Astrocyte (in vitro differentiated cells and primary cell): ENCODE measurements around the gene NCMAP. TPM values are rescaled to one million over a fixed set of nuclear protein-coding genes. Genes with fewer than 3 reads are reported as not detected.

Experiments
- DNase-seq: peaks from one replicate; pipeline ENCODE4 v3.0.0-alpha.2; 2010; ENCODE audit warnings: low read depth
- FAIRE-seq: peaks from 2 replicates; lab custom pipeline; 2011; peaks lifted over from hg19 to GRCh38; lab: Jason Lieb, UNC
- H2AFZ ChIP-seq: 2 replicates; pipeline ENCODE4 v1.6.0; 2012; ENCODE audit warnings: low read depth, low read length, inconsistent platforms
- H3K27ac ChIP-seq: 2 replicates; pipeline ENCODE4 v1.5.1; 2011; ENCODE audit warnings: low read depth, low read length, inconsistent platforms
- H3K27me3 ChIP-seq: 2 replicates; pipeline ENCODE4 v1.6.0; 2011; ENCODE audit warnings: low read length, inconsistent platforms; ENCODE audit not compliant: insufficient read depth
- H3K36me3 ChIP-seq: 2 replicates; pipeline ENCODE4 v1.5.1; 2011; ENCODE audit warnings: low read length, inconsistent platforms; ENCODE audit not compliant: insufficient read depth
- H3K4me1 ChIP-seq: 2 replicates; pipeline ENCODE4 v1.5.1; 2011; ENCODE audit warnings: low read length, inconsistent platforms; ENCODE audit not compliant: insufficient read depth
- H3K4me2 ChIP-seq: 2 replicates; pipeline ENCODE4 v1.6.0; 2012; ENCODE audit warnings: low read length, inconsistent platforms
- H3K4me3 ChIP-seq: 2 replicates; pipeline ENCODE4 v1.5.1; 2011; ENCODE audit warnings: low read depth, mild to moderate bottlenecking, low read length, inconsistent platforms; ENCODE audit not compliant: insufficient read depth
- H3K79me2 ChIP-seq: 2 replicates; pipeline ENCODE4 v1.6.0; 2012; ENCODE audit warnings: mild to moderate bottlenecking, low read length, inconsistent platforms; ENCODE audit not compliant: insufficient read depth
- H3K9ac ChIP-seq: 2 replicates; pipeline ENCODE4 v1.6.0; 2012; ENCODE audit warnings: mild to moderate bottlenecking, low read length, inconsistent platforms
- H3K9me3 ChIP-seq: 2 replicates; pipeline ENCODE4 v1.5.1; 2012; ENCODE audit warnings: low read depth, mild to moderate bottlenecking, low read length, inconsistent platforms; ENCODE audit not compliant: insufficient read depth
- H4K20me1 ChIP-seq: 2 replicates; pipeline ENCODE4 v1.6.0; 2012; ENCODE audit warnings: low read length, inconsistent platforms; ENCODE audit not compliant: insufficient read depth
- H3K27ac Mint-ChIP-seq: one replicate; pipeline ENCODE4 v1.8.0; 2021; ENCODE audit warnings: mild to moderate bottlenecking, mixed read lengths; ENCODE audit not compliant: unreplicated experiment
- H3K27me3 Mint-ChIP-seq: one replicate; pipeline ENCODE4 v1.8.0; 2021; ENCODE audit warnings: low read depth, mixed read lengths; ENCODE audit not compliant: unreplicated experiment
- H3K36me3 Mint-ChIP-seq: one replicate; pipeline ENCODE4 v1.8.0; 2021; ENCODE audit warnings: low read depth, mixed read lengths; ENCODE audit not compliant: unreplicated experiment
- H3K4me1 Mint-ChIP-seq: one replicate; pipeline ENCODE4 v1.8.0; 2021; ENCODE audit warnings: low read depth, mixed read lengths; ENCODE audit not compliant: unreplicated experiment
- H3K4me3 Mint-ChIP-seq: one replicate; pipeline ENCODE4 v1.8.0; 2021; ENCODE audit warnings: mild to moderate bottlenecking, moderate library complexity, mixed read lengths; ENCODE audit not compliant: unreplicated experiment
- H3K9me3 Mint-ChIP-seq: one replicate; pipeline ENCODE4 v1.8.0; 2021; ENCODE audit warnings: mild to moderate bottlenecking, mixed read lengths; ENCODE audit not compliant: unreplicated experiment
- CTCF ChIP-seq: IDR thresholded peaks from 2 replicates; pipeline ENCODE4 v1.5.1; 2011; ENCODE audit warnings: low read depth, mild to moderate bottlenecking, inconsistent platforms, low read length, moderate library complexity; ENCODE audit not compliant: insufficient read depth
- EZH2 ChIP-seq: IDR thresholded peaks from 2 replicates; pipeline ENCODE4 v1.6.1; 2012; ENCODE audit warnings: mild to moderate bottlenecking, low read length, inconsistent platforms; ENCODE audit not compliant: insufficient read depth
- total RNA-seq: library from RNA; stranded (reverse); gene quantifications from 2 replicates; pipeline ENCODE4 v1.2.1, GENCODE V29; 2021

The NCMAP gene
- total RNA-seq, 1 donor from 2014 or later: not detected

- TF ChIP-seq EZH2: no peak
- no peak for TF ChIP-seq CTCF
- Mint-ChIP-seq H3K4me3 (no peak overlapping the region), H3K27me3 (peaks cover 3% of the 10 kb centered on the region), H3K36me3 (no peaks in the 10 kb centered on the region), H3K9me3 (no peaks in the 10 kb centered on the region), H3K4me1 (peaks cover 18% of the 10 kb centered on the region), H3K27ac (no peak overlapping the region)
- peaks cover 20% of the 10 kb centered on the region for H4K20me1 ChIP-seq
- peaks cover 1% of the 10 kb centered on the region for H3K36me3 ChIP-seq
- H3K4me3 ChIP-seq: no peak overlapping the region
- DNase-seq (no peak), FAIRE-seq (no peak)
- peaks cover 27% of the 10 kb centered on the region for H3K79me2 ChIP-seq
- no peak overlapping the region for H3K9ac ChIP-seq
- H3K9me3 ChIP-seq: no peaks in the 10 kb centered on the region
- no peak overlapping the region for H3K27ac ChIP-seq
- no peak overlapping the region for H3K4me2 ChIP-seq
- H3K27me3 ChIP-seq: peaks cover 11% of the 10 kb centered on the region
- peaks cover 17% of the 10 kb centered on the region for H3K4me1 ChIP-seq
- H2AFZ ChIP-seq: no peak overlapping the region
Observed at GRCh38 chr1:24640288-24640687, 84.4 kb downstream of the NCMAP start.

- DNase-seq: peak; percentile 18
- Mint-ChIP-seq H3K27me3 (peaks cover 3% of the 10 kb centered on the region), H3K9me3 (no peaks in the 10 kb centered on the region), H3K4me1 (peaks cover 23% of the 10 kb centered on the region), H3K27ac (peak overlapping the region; percentile 99), H3K36me3 (peaks cover 3% of the 10 kb centered on the region), H3K4me3 (peak overlapping the region; percentile 94)
- Histone ChIP-seq H3K9me3 (no peaks in the 10 kb centered on the region), H4K20me1 (peaks cover 34% of the 10 kb centered on the region), H3K4me3 (peak overlapping the region; percentile 49), H3K4me1 (peaks cover 17% of the 10 kb centered on the region), H3K9ac (peak overlapping the region; percentile 96), H3K27ac (peak overlapping the region; percentile 98), H3K27me3 (peaks cover 2% of the 10 kb centered on the region), H3K36me3 (peaks cover 6% of the 10 kb centered on the region), H2AFZ (peak overlapping the region; percentile 74), H3K4me2 (peak overlapping the region; percentile 83), H3K79me2 (peaks cover 39% of the 10 kb centered on the region)
- FAIRE-seq: no peak
- no peak for TF ChIP-seq CTCF
- TF ChIP-seq EZH2: no peak
Observed at GRCh38 chr1:24641646-24642151, 85.8 kb downstream of the NCMAP start.
